PC-9 (cell line): Measurements from ENCODE around the gene BRI3. TPM values are rescaled to one million over a fixed set of nuclear protein-coding genes. Genes with fewer than 3 reads are reported as not detected.

Experiments used
- BruUV-seq: library from RNA; stranded (reverse); fragments of 400-500 nt; replicated peaks from 2 replicates; lab custom pipeline; 2021; lab: Mats Ljungman, UMichigan
- CTCF ChIA-PET: fragments of 300-600 bp; sonication (Branson Sonifier 250); formaldehyde crosslinking; loops from one replicate; lab custom pipeline; 2022; ENCODE audit warnings: antibody characterized with exemption; lab: Charles Lee
- POLR2A ChIA-PET: fragments of 300-600 bp; sonication (Branson Sonifier 250); formaldehyde crosslinking; loops from one replicate; lab custom pipeline; 2022; ENCODE audit warnings: antibody characterized with exemption; ENCODE audit not compliant: unreplicated experiment; lab: Charles Lee
- DNase-seq, 2 experiments: peaks; one replicate each; pipeline versions ENCODE4 v3.0.0 to v3.0.0-alpha.2; 2015 to 2022; ENCODE audit warnings: mixed read lengths in 1 of 2
- H2AFZ ChIP-seq: fragments of 200-600 bp; sonication (generic); 2 replicates; pipeline ENCODE4 v1.8.1; 2017; ENCODE audit warnings: antibody characterized with exemption
- H3F3A ChIP-seq: fragments of 200-600 bp; sonication (generic); 2 replicates; pipeline ENCODE4 v1.8.1; 2017; ENCODE audit warnings: antibody characterized with exemption, mild to moderate bottlenecking, low read depth; ENCODE audit not compliant: insufficient read depth
- H3K27ac ChIP-seq: fragments of 200-600 bp; sonication (generic); 2 replicates; pipeline ENCODE4 v1.6.1; 2016; ENCODE audit warnings: mixed run types
- H3K27me3 ChIP-seq: fragments of 200-600 bp; sonication (generic); 2 replicates; pipeline ENCODE4 v1.6.1; 2016; ENCODE audit warnings: low read depth, mixed run types; ENCODE audit not compliant: insufficient read depth
- H3K36me3 ChIP-seq: fragments of 200-600 bp; sonication (generic); 2 replicates; pipeline ENCODE4 v1.6.1; 2016; ENCODE audit warnings: low read depth, mixed run types
- H3K4me1 ChIP-seq: fragments of 200-600 bp; sonication (generic); replicated peaks from 2 replicates; pipeline ENCODE4 v1.6.1; 2016; ENCODE audit warnings: mixed run types; ENCODE audit not compliant: insufficient read depth
- H3K4me2 ChIP-seq: fragments of 200-600 bp; sonication (generic); 2 replicates; pipeline ENCODE4 v1.6.1; 2017; ENCODE audit warnings: mixed run types
- H3K4me3 ChIP-seq: fragments of 200-600 bp; sonication (generic); 2 replicates; pipeline ENCODE4 v1.6.1; 2016; ENCODE audit warnings: mixed run types
- H3K79me2 ChIP-seq: fragments of 200-600 bp; sonication (generic); 2 replicates; pipeline ENCODE4 v1.6.1; 2017; ENCODE audit warnings: low read depth, mixed run types
- H3K9me2 ChIP-seq: fragments of 200-600 bp; sonication (generic); 2 replicates; pipeline ENCODE4 v1.8.1; 2017; ENCODE audit warnings: mild to moderate bottlenecking; ENCODE audit not compliant: insufficient read depth
- H3K9me3 ChIP-seq: fragments of 200-600 bp; sonication (generic); 2 replicates; pipeline ENCODE4 v1.8.1; 2016; ENCODE audit warnings: low read depth; ENCODE audit not compliant: insufficient read depth
- H4K20me1 ChIP-seq: fragments of 200-600 bp; sonication (generic); 2 replicates; pipeline ENCODE4 v1.8.1; 2017; ENCODE audit not compliant: insufficient read depth
- EZH2 ChIP-seq: fragments of 200-600 bp; sonication (generic); IDR thresholded peaks from 2 replicates; pipeline ENCODE4 v1.8.0; 2017; ENCODE audit warnings: antibody characterized with exemption, low read depth
- intact Hi-C: fragments of 100-400 bp; cut with micrococcal nuclease; formaldehyde crosslinking; loops from one replicate; pipeline ENCODE4 v1.10.0; 2022; ENCODE audit not compliant: unreplicated experiment
- total RNA-seq: library from RNA; stranded (reverse); gene quantifications from 2 replicates; pipeline ENCODE4 v1.2.3, GENCODE V29; 2021
- TF ChIP-seq, protein P1 (sequence below): fragments of 200-600 bp; sonication (generic); conservative IDR thresholded peaks from 2 replicates; pipeline ENCODE4 v1.6.1; 2017; ENCODE audit warnings: mixed run types, antibody characterized with exemption, mild to moderate bottlenecking, moderate library complexity

BRI3 gene
- total RNA-seq, 1 experiment from 2014 or later = 255 TPM

DNA sequence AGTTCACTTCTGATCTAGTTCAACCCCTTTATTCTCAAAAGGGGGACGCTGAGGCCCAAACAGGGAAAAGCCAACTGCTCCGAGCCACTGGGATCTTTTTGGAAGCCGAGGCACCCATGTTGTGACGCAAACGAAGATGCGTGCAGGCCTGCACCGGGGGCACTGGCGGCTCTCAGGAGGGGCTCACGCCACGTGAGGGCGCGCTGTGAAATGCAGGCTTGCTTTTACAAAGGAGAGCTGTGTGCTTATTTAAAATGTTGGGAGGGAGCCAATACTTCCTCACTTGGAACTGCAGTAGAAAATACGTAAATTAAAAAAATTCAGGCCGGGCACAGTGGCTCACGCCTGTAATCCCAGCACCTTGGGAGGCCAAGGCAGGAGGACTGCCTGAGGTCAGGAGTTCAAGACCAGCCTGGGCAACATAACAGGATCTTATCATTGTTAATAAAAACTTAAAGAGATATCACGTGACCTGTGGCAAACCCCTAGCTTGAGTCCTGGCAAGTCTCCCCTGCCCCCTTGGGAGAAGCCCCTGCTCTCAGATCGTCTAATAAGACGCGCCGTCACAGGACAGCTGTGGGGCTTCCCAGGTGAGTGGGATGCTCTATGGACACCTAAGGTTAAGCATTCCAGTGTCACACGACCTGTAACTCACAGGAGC is 16.3 kb downstream of the BRI3 start:
- H2AFZ ChIP-seq = no peak overlapping the region
- 0 out of 2 replicates have a peak, but pooled peaks cover 10% of the 10 kb centered on the region for H3K36me3 ChIP-seq
- TF ChIP-seq EZH2 = no peak
- TF ChIP-seq, protein P1, sequence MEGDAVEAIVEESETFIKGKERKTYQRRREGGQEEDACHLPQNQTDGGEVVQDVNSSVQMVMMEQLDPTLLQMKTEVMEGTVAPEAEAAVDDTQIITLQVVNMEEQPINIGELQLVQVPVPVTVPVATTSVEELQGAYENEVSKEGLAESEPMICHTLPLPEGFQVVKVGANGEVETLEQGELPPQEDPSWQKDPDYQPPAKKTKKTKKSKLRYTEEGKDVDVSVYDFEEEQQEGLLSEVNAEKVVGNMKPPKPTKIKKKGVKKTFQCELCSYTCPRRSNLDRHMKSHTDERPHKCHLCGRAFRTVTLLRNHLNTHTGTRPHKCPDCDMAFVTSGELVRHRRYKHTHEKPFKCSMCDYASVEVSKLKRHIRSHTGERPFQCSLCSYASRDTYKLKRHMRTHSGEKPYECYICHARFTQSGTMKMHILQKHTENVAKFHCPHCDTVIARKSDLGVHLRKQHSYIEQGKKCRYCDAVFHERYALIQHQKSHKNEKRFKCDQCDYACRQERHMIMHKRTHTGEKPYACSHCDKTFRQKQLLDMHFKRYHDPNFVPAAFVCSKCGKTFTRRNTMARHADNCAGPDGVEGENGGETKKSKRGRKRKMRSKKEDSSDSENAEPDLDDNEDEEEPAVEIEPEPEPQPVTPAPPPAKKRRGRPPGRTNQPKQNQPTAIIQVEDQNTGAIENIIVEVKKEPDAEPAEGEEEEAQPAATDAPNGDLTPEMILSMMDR = no peak
- no peaks in the 10 kb centered on the region for H3K27me3 ChIP-seq
- peaks cover 35% of the 10 kb centered on the region for H3F3A ChIP-seq
- peaks cover 3% of the 10 kb centered on the region; the same call in 1 of the 2 replicates for H3K79me2 ChIP-seq
- intact Hi-C loops = no loop called here
- H3K4me1 ChIP-seq = no peaks in the 10 kb centered on the region
- ChIA-PET CTCF (interaction anchor here (0.8 kb wide), 1 partner anchor 103 kb away, joined by 4 read pairs; the partner anchor contains the start of gene BAIAP2L1), POLR2A (interaction anchor here (0.6 kb wide), 1 partner anchor 63 kb away, joined by 5 read pairs; no protein-coding TSS in a partner anchor)
- DNase-seq = no peak
- H3K4me2 ChIP-seq = no peak overlapping the region
- H3K4me3 ChIP-seq = no peak overlapping the region
- H3K9me3 ChIP-seq = no peaks in the 10 kb centered on the region
- no TSS peak for BruUV-seq
- no peak overlapping the region for H3K27ac ChIP-seq
- peaks cover 38% of the 10 kb centered on the region for H4K20me1 ChIP-seq
- H3K9me2 ChIP-seq = no peaks in the 10 kb centered on the region

DNA sequence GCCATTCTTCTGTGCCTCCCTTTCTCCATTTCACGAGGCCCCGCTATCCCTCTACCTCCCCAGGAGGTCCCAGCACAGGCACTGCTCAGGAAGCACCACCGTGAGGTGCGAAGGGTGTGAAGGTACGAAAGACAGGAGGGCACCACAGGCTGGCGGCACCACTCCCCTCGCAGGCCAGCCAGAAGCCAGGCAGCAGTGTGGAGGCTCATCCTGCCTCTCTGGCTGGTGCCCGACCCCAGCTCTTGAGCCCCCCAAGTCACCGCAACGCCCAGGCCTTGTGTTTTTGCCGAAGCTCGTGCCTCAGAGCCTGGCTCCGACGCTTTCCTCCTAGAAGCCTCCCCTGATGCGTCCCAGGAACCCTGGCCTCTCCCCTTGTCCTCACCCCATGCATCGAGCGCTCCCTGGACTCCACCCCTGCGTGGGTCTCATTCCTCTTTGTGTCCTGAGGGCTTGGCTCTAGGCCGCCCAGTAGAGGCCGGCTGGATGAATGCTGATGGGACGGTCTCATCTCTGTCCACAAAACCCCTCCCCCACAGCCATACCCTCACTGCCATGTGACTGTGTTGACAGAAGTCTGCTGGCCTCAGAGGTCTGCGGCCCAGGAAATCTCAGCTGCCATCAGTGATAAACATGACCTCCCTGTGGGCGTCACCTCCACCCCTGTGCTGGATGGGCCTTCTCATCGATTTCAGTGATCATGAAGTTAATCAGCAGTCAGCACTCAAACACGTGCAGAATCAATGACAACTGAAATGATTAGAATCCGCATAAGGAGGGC is 19.3 kb downstream of the BRI3 start:
- H3K79me2 ChIP-seq = peaks cover 3% of the 10 kb centered on the region; the same call in 1 of the 2 replicates
- no peak for DNase-seq
- H3K27ac ChIP-seq = no peak overlapping the region
- H3K9me3 ChIP-seq = no peaks in the 10 kb centered on the region
- H3K27me3 ChIP-seq = no peaks in the 10 kb centered on the region
- H3K36me3 ChIP-seq = peaks cover 13% of the 10 kb centered on the region
- no TSS peak for BruUV-seq
- H3K4me2 ChIP-seq = no peak overlapping the region
- H3K9me2 ChIP-seq = no peaks in the 10 kb centered on the region
- no peak overlapping the region for H2AFZ ChIP-seq
- H3K4me3 ChIP-seq = no peak overlapping the region
- intact Hi-C loops = no loop called here
- no peaks in the 10 kb centered on the region for H3K4me1 ChIP-seq
- peaks cover 19% of the 10 kb centered on the region for H4K20me1 ChIP-seq
- CTCF ChIA-PET = interaction anchor here (0.7 kb wide), 1 partner anchor 12 kb away, joined by 3 read pairs; no protein-coding TSS in a partner anchor
- TF ChIP-seq, protein P1 = no peak
- TF ChIP-seq EZH2 = no peak
- POLR2A ChIA-PET = interaction anchor here (0.6 kb wide), 1 partner anchor 96 kb away, joined by 4 read pairs; no protein-coding TSS in a partner anchor
- peaks cover 13% of the 10 kb centered on the region for H3F3A ChIP-seq

- no TSS peak for BruUV-seq
- H3K4me1 ChIP-seq = no peaks in the 10 kb centered on the region
- H3K9me2 ChIP-seq = no peaks in the 10 kb centered on the region
- no peak overlapping the region for H3K27ac ChIP-seq
- peaks cover 19% of the 10 kb centered on the region for H4K20me1 ChIP-seq
- ChIA-PET POLR2A (interaction anchor here (0.6 kb wide), 1 partner anchor 95 kb away, joined by 4 read pairs; no protein-coding TSS in a partner anchor), CTCF (no interaction called here)
- intact Hi-C loops = no loop called here
- no peak for TF ChIP-seq EZH2
- TF ChIP-seq, protein P1 = no peak
- no peak overlapping the region for H2AFZ ChIP-seq
- no peak overlapping the region for H3K4me2 ChIP-seq
- DNase-seq = no peak
- no peaks in the 10 kb centered on the region for H3K27me3 ChIP-seq
- H3F3A ChIP-seq = peaks cover 5% of the 10 kb centered on the region; the same call in 1 of the 2 replicates
- peaks cover 19% of the 10 kb centered on the region for H3K36me3 ChIP-seq
- peaks cover 3% of the 10 kb centered on the region; the same call in 1 of the 2 replicates for H3K79me2 ChIP-seq
- H3K9me3 ChIP-seq = no peaks in the 10 kb centered on the region
- no peak overlapping the region for H3K4me3 ChIP-seq
These were observed 20.4 kb downstream of the BRI3 start for GRCh38 chr7:98301693-98302470.
